PC-9 (cell line): ENCODE measurements around the gene ING4.

Experiments used
- CTCF ChIP-seq: fragments of 200-600 bp; sonication (generic); conservative IDR thresholded peaks from 2 replicates; pipeline ENCODE4 v1.6.1; 2017; ENCODE audit warnings: mixed run types, antibody characterized with exemption, mild to moderate bottlenecking, moderate library complexity
- EZH2 ChIP-seq: fragments of 200-600 bp; sonication (generic); IDR thresholded peaks from 2 replicates; pipeline ENCODE4 v1.8.0; 2017; ENCODE audit warnings: antibody characterized with exemption, low read depth

GRCh38 chr12:6688543-6688998 is 25.7 kb upstream of the ING4 start:
- no peak for TF ChIP-seq CTCF
- TF ChIP-seq EZH2, result no peak
